HL-60 (cell line): ENCODE data around the gene CPLX1.

ENCODE experiments used
- DNase-seq, 2 experiments: peaks; one replicate each; pipeline ENCODE4 v3.0.0-alpha.2; 2010 to 2020; ENCODE audit warnings: low read depth in 1 of 2, low spot score in 1 of 2
- H3K27ac ChIP-seq: fragments of 250-450 bp; sonication (Bioruptor Pico); replicated peaks from 2 replicates; pipeline ENCODE4 v1.5.1; 2020; ENCODE audit warnings: mild to moderate bottlenecking, moderate library complexity
- H3K27me3 ChIP-seq: fragments of 250-450 bp; sonication (Bioruptor Pico); 2 replicates; pipeline ENCODE4 v1.5.1; 2021; ENCODE audit warnings: mild to moderate bottlenecking, moderate library complexity; ENCODE audit not compliant: insufficient read depth, poor library complexity, severe bottlenecking
- H3K4me3 ChIP-seq: replicated peaks from 2 replicates; pipeline ENCODE4 v1.5.1; 2011; ENCODE audit warnings: mild to moderate bottlenecking, control low read depth, low read length; ENCODE audit not compliant: insufficient read depth
- GABPA ChIP-seq: IDR thresholded peaks from 2 replicates; pipeline ENCODE4 v1.6.1; 2012; ENCODE audit warnings: low read depth
- POLR2AphosphoS5 ChIP-seq: IDR thresholded peaks from 2 replicates; pipeline ENCODE4 v1.6.1; 2012; ENCODE audit warnings: low read depth
- SPI1 ChIP-seq: IDR thresholded peaks from 2 replicates; pipeline ENCODE4 v1.6.1; 2012; ENCODE audit warnings: low read depth, mild to moderate bottlenecking, borderline replicate concordance
- TF ChIP-seq, protein P1 (sequence below): IDR thresholded peaks from one replicate; pipeline ENCODE4 v1.5.1; 2011; ENCODE audit warnings: low read length, control low read depth, inconsistent platforms; ENCODE audit not compliant: insufficient read depth
- TF ChIP-seq, protein P2 (sequence below): IDR thresholded peaks from 2 replicates; pipeline ENCODE4 v1.6.1; 2012; ENCODE audit warnings: low read depth; ENCODE audit not compliant: insufficient replicate concordance

CPLX1 gene

DNA sequence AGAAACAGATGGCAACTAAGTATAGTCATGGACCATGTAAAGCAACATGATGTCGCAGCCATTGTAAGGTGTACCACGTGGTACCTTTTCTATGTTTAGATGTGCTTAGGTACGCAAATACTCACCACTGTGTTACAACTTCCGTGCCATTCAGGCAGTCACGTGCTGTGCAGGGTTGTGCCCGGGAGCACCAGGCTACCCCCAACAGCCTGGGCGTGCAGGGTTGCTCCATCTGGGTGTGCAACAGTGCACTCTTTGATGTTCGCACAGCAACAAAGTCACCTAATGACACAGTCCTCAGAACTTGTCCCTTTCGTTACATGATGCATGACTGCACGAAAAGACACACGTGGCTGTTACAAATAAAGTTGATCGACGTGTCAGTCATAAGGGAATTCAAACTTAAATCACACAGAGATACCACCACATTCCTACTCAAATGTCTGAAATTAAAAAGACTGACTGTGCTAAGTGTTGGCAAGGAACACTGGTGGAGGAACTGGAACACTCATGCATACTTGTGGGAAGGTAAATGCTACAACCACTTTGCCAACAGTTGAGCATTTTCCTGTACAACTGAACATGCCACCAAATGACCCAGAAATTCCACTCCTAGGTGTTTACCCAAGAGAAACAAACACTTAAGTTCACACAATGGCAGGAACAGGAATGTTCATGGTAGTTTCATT lies 24.3 kb downstream of the CPLX1 start:
- no peaks in the 10 kb centered on the region for H3K27me3 ChIP-seq
- no peak overlapping the region for H3K4me3 ChIP-seq
- TF ChIP-seq POLR2AphosphoS5 = no peak
- TF ChIP-seq GABPA = no peak
- TF ChIP-seq SPI1 = no peak
- TF ChIP-seq, protein P1, sequence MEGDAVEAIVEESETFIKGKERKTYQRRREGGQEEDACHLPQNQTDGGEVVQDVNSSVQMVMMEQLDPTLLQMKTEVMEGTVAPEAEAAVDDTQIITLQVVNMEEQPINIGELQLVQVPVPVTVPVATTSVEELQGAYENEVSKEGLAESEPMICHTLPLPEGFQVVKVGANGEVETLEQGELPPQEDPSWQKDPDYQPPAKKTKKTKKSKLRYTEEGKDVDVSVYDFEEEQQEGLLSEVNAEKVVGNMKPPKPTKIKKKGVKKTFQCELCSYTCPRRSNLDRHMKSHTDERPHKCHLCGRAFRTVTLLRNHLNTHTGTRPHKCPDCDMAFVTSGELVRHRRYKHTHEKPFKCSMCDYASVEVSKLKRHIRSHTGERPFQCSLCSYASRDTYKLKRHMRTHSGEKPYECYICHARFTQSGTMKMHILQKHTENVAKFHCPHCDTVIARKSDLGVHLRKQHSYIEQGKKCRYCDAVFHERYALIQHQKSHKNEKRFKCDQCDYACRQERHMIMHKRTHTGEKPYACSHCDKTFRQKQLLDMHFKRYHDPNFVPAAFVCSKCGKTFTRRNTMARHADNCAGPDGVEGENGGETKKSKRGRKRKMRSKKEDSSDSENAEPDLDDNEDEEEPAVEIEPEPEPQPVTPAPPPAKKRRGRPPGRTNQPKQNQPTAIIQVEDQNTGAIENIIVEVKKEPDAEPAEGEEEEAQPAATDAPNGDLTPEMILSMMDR = no peak
- TF ChIP-seq, protein P2, sequence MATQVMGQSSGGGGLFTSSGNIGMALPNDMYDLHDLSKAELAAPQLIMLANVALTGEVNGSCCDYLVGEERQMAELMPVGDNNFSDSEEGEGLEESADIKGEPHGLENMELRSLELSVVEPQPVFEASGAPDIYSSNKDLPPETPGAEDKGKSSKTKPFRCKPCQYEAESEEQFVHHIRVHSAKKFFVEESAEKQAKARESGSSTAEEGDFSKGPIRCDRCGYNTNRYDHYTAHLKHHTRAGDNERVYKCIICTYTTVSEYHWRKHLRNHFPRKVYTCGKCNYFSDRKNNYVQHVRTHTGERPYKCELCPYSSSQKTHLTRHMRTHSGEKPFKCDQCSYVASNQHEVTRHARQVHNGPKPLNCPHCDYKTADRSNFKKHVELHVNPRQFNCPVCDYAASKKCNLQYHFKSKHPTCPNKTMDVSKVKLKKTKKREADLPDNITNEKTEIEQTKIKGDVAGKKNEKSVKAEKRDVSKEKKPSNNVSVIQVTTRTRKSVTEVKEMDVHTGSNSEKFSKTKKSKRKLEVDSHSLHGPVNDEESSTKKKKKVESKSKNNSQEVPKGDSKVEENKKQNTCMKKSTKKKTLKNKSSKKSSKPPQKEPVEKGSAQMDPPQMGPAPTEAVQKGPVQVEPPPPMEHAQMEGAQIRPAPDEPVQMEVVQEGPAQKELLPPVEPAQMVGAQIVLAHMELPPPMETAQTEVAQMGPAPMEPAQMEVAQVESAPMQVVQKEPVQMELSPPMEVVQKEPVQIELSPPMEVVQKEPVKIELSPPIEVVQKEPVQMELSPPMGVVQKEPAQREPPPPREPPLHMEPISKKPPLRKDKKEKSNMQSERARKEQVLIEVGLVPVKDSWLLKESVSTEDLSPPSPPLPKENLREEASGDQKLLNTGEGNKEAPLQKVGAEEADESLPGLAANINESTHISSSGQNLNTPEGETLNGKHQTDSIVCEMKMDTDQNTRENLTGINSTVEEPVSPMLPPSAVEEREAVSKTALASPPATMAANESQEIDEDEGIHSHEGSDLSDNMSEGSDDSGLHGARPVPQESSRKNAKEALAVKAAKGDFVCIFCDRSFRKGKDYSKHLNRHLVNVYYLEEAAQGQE = no peak
- H3K27ac ChIP-seq = no peak overlapping the region
- no peak for DNase-seq

DNA sequence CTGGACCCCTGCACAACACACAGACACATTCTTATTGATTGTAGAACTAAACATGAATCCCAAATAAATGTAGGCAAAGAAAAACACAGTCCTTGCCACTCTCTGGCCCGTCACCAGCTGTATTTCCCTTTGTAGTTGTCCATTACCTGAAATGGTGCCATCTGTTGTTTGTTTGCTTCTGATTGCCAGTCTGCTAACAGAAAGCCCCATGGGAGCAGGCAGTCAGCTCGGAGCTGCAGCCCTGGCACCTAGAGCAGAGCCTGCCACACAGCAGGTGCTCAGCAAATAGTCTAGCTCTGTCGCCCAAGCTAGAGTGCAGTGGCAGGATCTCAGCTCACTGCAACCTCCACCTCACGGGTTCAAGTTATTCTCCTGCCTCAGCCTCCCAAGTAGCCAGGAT lies 28.9 kb downstream of the CPLX1 start:
- Histone ChIP-seq H3K27me3 (peaks cover 43% of the 10 kb centered on the region), H3K27ac (no peak overlapping the region), H3K4me3 (no peak overlapping the region)
- TF ChIP-seq, protein P2 = no peak
- no peak for DNase-seq

DNA sequence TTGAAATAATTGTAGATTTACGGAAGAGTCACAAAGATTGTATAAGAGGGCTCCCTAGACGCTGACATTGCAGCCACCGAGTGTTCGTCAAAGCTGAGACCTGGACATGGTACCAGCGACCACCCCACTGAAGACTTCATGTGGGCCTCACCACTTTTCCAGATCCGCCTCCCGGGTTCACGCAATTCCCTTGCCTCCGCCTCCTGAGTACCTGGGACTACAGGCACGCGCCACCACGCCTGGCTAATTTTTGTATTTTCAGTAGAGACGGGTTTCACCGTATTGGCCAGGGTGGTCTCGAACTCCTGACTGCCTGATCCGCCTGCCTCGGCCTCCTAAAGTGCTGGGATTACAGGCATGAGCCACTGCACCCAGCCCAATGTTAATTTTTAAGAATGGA lies 29.7 kb downstream of the CPLX1 start:
- H3K4me3 ChIP-seq = no peak overlapping the region
- peaks cover 52% of the 10 kb centered on the region for H3K27me3 ChIP-seq
- DNase-seq = no peak
- TF ChIP-seq GABPA (no peak), POLR2AphosphoS5 (no peak), SPI1 (no peak)
- TF ChIP-seq, protein P2 = no peak
- TF ChIP-seq, protein P1 = no peak
- H3K27ac ChIP-seq = no peak overlapping the region
